Stimulated activated CD4-positive, alpha-beta T cell treated with anti-CD3 and anti-CD28 coated beads, Interleukin-2, amount 100 ng/mL, for 24 hours (primary cell): ENCODE results near the gene TNFAIP1.

Experiments used
- DNase-seq, 2 donors: peaks; one replicate each; pipeline ENCODE4 v3.0.0-alpha.2; 2020

The TNFAIP1 gene

DNA sequence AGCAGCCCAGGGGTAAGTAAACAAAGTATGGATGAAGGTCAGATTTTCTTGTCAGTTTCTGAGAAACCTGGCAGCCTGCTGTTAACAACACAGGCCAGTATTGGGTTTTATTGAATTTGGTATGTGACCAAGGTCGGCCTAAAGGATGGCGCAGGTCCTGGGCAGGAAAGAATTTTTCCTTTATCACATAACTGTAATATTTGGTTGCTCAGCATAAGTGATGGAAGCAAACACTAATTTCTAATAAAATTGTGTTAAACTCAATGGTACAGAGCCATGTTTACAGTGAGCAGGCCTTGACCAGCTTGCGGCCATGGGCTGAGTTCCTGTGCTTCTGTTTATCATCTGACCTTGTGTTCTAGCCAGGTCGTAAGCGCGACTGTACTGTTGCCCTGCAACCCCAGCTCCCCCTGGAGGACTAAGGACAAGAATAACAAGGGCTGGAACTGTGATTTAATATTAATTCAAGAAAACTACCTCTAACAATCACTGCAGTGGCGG, 11.2 kb downstream of the TNFAIP1 start:
- no peak for DNase-seq

DNA sequence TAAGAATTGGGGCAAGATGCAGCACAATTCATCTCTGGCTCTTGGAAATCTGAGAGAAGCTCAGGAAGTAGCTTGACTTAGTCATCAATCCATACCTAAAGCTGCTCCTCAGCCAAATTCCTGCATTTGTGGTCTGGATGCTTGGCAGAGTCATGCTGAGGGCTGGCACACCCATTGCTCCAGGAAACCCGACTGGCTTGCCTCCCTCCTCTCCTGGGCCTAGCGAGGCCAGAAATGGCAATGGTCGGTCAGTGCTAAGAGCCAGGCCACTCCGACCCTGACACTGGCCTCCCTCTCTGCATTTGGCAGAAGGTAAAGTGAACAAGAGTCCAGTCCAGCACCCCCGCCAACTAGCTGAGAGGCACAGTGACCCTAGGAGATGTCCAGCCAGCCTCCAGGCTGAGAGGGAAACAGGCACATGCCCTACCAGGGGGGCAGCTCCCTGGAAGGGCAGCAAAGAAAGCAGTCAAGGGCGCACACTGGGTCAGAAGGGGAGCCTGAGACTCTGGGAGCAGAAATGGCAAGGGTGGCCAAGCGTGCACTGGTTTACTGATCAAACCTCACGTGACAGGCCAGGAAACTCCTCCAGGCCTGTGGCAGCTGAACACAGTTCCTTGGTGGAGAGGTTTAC, 11.8 kb downstream of the TNFAIP1 start:
- DNase-seq: no peak

DNA sequence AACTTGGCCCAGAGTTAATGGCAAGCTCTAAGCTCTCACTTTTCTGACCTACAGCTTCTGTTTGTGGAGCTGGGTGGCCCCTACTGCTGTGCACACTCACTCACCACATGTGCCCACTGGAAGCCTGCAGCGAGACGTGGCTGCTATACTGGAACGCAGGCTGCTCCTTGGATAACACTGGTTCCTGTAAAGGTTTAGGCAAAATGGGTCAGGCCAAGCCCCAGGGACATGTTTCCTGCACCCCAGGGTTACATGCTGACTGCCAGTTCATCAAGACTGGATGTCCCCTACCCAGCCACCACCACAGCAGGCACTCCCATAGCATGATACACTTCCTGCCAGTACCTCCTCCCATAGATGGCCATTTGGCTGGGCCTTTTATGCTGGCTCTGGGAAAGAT, 13.4 kb downstream of the TNFAIP1 start:
- no peak for DNase-seq

DNA sequence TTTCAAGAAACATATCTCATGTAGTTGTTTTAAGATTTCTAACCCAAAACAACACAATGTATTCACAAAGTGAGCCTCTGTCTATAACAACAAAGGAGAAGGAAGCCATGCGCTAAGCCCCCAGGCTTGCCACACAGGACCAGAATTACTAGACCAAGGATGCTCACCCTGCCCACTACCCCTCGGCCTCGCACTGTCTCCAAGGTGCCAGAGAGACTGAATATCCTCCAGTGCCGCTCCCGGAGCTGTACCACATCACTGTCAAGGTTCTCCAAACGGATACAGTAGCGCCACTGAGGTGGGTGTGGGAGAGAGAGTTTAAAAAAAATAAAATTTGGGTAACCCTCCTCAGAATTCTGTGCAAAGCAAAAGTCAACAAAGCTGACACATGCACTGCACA, 14.7 kb downstream of the TNFAIP1 start:
- DNase-seq: no peak

DNA sequence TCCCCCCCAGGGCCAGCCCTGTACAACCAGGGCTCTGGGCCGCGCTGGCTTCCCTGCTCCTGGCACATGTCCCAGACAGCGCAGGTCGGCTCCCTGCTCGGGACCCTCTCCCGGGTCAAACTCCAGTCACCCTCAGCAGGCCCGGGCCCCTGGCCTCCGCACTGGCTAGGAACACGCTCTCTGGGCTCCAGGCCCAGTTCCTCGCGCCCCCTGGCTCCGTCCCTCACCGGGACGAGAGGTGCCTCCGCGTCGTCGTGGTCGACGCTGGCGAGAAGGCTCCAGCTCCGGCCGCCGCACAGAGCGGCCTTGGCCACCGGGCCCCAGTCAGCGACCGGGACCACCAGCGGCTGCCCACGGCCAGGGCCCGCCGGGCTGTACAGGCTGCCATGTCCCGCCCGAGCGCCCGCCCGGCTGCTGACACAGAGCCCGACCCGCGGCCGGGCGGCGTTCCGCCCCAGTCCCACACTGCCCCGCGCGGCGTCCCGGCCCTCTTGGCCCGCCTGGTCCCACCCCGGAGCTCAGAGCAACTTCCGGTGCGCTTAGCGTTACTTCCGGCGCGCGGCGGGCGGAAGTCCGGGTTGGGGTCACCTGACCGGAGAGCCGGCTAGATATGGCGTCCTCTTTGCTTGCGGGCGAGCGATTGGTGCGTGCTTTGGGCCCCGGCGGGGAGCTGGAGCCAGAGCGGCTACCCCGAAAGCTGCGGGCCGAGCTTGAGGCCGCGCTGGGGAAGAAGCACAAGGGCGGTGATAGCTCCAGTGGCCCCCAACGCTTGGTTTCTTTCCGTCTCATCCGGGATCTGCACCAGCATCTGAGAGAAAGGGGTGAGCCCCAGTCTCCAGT, 21.7 kb downstream of the TNFAIP1 start, which contains the start of gene POLDIP2:
Gene POLDIP2 (minus strand): TSS at position 467 of the 840 bp plus-strand sequence. CDS start 79 bp downstream, at position 388.
- DNase-seq: peak; percentile 96

DNA sequence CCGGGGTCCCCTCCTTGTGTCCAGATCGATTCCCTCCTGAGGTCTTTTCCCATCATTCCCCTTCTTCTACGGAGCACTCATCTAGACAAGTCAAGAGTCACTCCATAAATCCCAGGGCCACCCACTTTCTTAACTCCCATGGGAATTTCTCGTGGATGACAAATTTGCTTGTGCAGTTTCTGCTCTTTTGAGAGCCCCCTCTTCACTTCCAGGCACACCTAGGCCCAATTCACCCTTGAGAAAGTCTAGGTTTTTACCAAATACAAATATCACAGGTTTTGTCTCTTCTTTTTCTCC, 22.3 kb downstream of the TNFAIP1 start:
- DNase-seq: no peak

DNA sequence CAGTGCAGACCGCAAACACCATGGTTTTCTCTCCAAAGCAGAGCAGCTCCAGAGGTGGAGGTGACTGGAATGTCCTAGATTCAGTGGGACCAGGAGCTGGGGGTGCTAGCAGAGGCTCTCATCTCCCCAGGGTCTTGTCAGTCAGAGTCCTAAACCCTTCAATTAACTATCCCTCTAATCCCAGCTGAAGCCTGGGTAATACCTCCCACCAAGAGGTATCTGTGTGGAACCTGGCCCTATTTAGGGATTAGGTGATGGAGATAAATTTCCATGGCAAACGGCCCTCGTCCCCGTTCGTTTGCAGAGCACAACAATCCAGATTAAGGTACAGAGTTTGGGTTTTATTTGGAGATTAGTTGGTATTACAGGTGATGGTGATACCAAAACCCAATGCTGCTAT, 27.6 kb downstream of the TNFAIP1 start:
- DNase-seq: no peak

DNA sequence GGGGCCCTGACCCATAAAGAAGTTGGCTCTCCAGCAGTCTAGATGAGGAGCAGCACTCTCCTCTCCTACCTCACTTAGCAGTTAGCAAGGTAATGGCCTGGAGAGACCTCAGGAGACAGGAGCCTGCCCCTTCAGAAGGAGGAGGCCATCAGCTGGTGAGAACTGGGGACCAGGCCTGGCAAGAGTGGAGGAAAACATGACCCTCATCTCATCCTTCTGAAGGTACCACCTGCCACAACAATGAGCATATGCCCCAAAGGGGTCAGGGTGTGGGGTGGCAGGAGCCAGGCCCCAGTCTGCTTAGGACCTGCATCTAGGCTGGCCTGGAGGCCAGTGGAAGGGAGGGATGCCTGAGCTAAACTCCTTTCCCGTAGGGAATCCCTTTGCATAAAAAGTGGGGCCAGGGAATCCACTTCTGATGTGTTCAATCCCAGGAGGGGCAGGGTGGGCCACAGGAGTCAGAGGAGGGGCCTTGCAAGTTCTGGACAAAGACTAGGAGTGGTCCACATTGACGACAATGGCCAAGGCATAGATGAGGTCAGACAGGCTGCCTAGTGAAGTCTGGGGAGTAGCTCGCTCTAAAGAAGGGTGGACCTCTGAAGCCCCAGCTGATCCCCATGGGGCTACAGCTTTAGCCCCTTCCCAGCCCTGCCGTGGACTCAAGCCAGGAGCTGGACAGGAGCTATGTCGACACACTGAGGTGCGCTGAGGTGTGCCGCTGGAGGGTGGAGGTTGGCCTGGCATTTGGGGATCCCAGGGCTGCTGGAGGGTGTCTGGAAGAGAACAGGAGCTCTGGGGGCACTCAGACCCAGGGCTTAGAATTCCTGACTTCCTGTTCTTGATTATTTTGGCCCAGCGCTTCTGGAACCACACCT, 28.5 kb downstream of the TNFAIP1 start:
- DNase-seq: no peak

DNA sequence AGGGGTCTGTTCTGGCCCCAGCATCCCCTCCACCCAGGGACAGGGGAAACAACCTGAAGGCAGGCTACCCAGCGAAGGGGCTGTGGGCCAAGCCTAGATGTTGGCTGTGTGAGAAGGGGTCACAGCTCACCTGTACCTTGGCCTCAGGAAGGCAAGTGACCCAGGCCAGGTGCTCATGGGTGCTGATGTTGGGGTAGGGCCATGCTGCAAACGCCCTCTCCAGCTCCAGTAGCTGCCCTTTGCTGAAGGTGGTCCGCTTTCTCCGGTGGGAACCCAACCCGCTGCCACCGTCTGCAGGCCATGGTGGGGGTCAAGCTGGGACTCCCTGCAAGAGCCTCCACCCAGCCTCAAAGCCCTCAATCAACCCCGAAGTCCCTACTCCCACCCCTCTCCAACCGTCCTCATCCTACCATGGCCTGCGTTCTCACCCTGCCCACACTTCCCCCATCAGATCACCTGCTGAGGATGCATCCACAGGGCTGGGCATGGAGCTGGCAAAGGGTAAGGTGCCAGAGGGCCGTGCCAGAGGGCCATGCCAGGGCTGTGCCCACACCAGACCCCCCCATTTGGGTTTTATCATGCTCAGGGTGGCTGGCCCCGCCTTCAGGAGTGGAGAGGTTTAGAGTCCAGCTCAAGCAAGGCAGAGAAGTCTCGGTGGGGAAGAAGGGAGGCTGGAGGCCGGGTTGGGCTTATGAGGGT, 29.3 kb downstream of the TNFAIP1 start, which contains the start of gene SEBOX:
Gene SEBOX (minus strand): TSS at position 535 of the 699 bp plus-strand sequence. CDS start 48 bp downstream, at position 487.
- no peak for DNase-seq

DNA sequence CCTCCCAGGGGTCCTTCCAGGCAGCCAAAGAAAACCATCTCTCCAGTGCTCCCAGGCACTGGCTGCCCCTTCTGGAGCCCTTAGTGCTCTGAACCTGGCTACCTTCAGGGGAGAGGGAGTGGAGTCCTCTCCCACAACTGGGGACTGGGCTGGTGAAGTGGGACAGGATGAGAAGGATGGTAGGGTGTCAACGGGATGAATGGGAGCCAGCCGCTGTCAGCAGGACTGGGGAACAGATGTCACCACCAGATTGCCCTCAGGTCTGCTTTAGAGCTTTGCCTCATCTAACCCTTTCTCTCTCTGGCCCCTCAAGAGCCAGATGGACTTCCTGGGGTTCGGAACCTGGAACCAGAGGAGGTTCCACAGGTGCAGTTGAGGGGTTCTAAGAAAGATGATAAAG, 29.9 kb downstream of the TNFAIP1 start:
- DNase-seq: no peak

DNA sequence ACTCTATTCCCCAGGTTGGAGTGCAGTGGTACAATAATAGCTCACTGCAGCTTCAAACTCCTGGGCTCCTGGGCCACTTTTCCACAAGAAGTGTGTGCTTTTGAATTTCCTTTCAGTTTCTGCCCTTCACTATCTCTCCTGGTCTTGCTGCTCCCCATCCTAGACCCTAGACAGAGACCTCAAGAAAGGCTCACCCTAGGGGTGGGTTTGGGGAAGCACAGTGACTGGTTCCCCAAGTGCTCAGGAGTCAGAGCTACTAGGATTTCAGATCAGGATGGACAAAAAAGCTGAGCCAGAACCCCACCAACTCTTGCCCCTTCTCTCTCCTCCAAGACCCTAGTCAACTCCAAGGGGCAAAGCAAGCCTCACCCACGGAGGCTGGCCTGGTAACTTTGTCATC, 31.0 kb downstream of the TNFAIP1 start:
- DNase-seq: no peak

DNA sequence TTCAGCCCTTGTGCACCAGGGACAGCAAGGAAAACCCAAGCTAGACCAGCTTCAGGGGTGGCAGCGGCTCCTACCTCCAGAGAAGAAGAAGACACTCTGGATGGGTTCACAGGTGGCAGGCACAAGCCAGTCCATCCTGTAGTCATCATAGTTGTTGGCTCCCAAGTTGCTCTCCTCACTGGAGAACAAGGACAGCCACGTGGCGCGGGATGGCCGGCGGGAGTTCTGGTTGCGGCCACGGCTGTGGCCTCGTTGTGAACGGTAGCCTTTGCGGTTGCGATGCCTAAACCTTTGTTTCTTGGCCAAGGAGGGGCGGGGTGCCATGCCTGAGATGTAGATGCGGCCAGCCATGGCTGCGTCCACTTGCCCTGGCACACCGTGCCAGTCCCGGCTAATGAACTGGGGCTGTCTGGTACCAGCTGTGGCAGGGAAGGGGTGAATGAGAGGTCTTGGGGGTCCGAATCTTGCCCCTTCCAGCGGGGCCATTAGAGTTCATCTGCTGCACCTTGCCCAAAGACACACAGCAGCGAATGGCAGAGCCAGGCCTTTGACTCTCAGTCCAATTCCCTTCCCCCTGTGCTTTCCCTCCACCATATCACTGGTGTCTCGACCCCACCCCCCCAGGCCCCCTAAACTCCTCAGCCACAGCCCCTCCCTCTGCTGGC, 32.2 kb downstream of the TNFAIP1 start:
- DNase-seq: no peak

DNA sequence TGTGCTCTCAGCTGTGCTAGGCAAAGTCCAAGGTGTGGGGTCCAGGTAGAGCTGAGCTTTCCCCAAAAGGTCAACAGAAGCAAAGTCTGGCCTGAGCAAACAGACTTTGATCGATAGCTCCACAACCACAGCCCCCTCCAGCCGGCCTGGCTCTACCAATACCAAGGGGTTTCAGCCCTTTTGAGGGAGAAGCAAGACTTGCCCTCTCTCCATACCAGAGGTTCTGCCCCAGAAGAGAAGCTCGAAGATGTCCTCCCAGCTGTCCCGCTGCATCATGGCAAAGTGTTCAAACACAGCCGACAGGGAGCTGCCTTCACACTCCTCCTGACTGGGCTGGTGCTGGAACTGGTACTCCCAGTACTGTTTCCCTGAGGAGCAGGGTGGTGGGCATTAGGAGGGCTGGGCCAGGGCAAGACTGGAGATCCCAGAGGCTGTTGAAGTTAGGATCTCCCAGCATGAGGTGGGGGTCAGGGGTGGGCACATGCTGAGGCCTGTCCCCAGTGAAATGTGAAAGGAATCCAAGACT, 32.8 kb downstream of the TNFAIP1 start:
- DNase-seq: no peak

DNA sequence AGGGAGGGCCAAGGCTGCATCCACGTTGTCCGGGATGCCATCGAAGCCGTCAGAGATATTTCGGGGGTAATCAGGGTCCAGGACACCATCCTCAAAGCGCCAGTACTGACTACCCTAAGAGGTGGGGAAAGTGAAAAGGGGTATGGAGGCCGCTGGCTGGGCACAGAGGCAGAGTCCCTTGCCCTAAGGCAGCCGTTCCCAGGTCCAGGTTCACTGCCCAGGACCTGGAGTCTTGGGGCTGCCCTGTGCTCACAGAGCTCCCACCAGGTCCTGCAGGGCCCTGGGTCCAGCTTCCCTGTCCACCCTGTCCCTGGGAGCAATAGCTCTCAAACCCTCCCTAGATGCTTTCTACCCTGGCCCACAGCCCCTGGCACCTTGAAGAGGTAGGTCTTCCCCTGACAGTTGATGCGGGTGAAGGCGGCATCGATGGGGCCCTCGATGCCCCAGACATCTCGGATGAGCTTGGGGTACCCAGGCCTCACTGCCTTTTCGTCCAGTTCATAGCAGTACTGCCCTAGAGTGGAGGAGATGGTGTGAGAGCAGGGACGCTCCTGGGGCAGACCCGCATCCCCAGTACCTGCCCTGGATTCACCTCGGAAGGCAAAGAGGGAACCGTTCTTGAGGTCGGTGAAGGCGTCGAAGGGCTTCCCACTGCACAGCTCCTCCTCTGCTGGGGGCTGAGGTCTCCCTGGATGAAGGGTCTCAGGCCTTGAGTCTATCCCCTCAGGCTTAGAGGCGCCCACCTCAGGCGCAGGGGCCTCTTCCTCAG, 33.5 kb downstream of the TNFAIP1 start:
- no peak for DNase-seq

DNA sequence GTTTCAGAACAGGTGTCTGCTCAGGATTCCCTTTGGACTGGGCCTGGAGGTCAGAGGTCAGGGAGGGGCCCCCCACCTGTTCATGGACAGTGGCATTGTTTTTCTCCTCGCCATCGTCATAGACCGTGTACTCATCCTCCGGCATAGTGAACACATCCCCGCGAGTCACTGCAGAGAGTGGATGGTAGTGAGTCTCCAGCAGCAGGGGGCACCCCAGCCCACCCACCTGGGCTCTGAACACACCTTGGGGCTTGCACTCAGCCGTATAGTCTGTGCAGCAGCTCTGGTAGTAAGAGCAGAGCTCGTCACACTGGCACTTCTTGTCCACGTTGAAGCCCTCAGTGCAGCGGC, 34.1 kb downstream of the TNFAIP1 start:
- no peak for DNase-seq

DNA sequence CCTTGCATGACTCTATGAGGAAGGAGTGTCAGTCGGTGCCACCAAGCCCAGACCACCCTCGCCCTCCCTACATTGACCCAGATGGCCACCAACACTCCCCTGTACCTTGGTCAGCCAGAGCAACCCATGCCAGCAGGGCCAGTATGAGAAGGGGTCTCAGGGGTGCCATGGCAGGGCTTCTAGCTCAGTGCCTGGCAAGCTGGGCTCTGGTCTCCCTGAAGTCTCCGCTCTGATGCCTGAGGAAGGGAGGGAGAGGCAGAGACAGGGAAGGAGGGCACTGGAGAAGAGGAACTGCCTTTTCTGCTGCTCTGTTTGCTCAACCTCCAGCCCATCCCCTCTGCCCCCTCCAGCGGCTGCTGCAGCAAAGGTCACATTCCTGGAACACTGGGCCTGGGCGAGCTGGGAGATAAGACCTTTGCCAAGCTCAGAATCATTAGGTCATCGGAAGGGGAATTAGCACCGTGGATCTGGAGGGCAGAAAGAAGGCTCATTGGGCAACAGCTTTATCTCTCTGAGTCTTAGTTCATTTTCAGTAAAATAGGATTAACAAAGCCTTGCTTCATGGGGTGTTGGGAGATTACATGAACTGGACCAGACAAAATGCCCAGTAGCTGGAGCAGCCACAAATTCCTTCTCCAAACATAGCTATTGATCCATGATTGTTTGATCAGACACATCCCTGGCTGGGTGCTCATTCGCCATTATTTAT, 34.6 kb downstream of the TNFAIP1 start, which contains the start of gene VTN:
Gene VTN (minus strand): TSS at position 273 of the 709 bp plus-strand sequence. CDS start 104 bp downstream, at position 169.
- DNase-seq: no peak

DNA sequence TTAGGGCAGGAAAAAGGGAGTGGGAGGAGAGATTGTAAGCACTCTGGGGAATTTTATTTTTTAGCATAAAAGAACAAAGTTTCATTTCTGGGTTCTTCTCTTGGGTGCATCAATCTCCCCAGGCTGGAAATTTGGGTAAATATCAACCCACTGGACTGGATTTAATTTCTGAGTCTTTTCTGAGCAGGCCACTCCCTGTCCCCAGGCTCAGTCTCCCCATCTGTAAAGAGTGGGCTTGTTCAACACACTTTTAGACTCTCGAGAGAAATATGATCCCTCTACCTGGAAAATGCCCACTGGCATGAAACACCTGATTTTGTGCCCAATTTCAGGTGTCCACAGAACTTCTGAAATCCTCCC, 35.2 kb downstream of the TNFAIP1 start:
- no peak for DNase-seq

DNA sequence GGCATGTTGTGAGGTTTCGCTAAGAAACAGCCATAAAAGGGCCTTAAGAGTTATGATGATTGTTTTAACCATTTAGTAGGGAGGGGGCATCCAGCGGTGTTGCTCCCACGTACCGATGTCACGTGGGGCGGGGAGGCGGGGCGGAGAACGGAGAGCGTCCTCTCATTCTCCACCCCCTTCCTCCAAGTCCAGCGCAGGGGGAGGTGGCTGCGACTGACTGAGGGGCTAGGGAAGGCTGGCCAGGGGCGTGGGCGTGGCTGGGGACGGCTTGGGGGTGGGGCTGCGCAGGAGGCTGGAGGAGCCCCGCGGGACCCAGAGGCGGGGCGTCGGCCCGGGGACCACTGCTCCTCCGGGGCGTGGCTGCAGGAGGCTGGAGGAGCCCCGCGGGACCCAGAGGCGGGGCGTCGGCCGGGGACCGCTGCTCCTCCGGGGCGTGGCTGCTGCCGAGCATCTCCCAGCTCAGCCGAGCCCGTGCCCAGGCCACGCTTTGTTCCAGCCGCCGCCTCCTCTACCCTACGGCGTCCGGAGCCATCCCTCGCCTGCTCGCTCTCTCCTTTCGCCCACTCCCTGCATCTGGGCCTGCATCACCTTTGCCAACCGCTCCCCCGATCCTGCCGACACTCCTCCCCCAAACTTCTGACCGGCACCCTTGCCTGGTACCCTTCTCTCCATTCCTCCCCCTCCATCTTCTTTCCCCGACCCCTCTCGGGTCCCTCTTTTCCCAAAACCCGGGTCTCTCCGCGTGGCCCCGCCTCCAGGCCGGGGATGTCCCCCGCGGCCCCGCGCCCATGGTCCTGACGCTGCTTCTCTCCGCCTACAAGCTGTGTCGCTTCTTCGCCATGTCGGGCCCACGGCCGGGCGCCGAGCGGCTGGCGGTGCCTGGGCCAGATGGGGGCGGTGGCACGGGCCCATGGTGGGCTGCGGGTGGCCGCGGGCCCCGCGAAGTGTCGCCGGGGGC, 36.0 kb downstream of the TNFAIP1 start, which contains the start of gene SARM1:
Gene SARM1 (plus strand): TSS at position 450 of the 958 bp plus-strand sequence. CDS start 339 bp downstream, at position 789.
- DNase-seq: peak; percentile 88 to 91
